HUDEP-2 (cell line): Measurements from ENCODE around the gene LPP.

Experiments used
- DNase-seq, 76 experiments: peaks; one replicate each; lab custom pipeline; 2025; ENCODE audit not compliant: unreplicated experiment in 76 of 76; lab: John Stamatoyannopoulos, UW

Gene LPP

DNA sequence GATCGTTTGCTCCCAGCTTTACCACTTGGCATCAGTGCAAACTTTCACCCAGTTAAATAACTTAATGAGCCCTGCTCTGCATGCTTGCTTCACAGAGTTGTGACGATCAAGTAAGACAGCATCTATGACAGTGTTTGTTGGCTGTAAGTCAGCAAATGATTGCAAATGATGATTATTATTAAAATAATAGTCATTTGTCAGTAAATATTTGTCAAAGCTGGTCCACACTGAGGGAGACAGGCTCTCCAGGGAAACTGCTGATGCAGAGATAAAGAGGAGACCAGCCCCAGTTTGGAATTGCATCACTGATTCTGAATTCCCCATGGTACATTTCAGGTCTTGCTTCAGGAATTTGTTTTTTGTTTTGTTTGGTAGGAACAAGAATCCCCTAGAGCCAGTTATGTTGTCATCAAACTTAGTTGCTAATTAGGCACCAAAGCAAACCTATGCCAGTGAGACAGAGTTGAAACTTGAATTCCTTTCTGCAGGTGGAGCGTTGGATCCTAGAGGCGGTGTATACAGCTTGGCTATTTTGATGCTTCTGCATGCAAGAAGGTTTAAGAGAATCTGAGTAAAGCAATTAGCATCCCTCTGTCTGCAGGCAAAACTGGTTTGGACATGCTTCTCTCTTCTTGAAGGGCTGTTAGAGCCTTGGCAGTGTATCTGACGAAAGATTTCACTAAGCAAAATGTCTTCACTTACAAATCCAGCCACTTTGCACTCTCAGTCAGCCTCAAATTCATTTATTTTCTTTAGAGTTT, 679.2 kb downstream of the LPP start:
- no peak for DNase-seq

DNA sequence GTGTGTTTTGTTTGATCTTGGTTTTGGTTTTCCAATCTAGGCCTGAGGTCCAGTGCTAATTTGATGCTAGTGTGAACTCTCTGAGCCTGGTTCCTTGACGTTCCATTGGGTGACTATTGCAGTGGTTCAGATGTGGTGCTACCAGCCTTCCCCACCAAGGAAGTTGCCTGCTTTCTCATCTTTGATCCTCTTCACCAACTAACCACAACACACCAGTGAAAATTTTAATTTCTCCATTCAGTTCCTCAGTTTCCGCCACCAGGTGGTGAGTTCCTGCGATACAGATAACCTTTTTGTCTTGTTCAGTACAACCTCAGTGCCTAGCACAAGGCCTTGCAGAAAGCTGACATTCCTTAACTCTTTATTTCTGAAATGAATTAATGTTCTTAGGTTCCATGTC, 680.4 kb downstream of the LPP start:
- no peak for DNase-seq

DNA sequence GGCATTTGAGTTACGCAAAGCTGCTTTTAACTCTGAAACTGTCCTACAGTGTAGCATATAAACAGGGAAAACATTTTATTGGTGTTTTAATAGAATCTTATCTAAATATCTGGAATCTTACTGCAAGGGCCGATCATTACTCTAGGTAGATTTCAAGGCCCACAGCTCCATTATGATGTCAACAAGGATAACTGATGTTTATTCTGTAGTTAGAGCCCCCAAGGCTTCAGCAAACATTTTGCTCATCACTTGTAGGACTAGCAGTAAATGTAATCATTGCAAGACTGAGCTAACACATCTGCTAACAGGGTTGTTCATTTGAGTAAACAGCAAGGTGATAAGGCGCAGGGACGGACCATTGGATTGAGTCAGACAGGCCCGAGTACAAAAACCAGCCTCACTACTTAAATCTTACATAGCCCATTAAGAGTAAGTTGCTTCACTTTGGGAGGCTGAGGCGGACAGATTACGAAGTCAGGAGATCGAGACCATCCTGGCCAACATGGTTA, 685.3 kb downstream of the LPP start:
- DNase-seq: no peak

DNA sequence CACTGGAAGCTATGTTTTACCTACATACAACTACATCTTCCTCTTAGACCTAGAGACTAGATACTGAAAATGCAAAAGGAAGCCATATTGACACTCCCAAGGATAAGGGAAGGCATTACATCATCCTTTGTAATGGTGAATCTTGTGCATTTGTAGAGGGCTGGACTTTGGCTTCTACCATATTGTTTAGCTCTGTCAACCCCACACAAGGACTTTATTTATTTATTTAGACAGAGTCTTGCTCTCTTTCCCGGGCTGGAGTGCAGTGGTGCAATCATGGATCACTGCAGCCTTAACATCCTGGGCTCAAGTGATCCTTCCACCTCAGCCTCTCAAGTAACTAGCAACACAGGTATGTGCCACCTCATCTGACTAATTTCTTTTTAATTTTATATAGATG, 686.3 kb downstream of the LPP start:
- no peak for DNase-seq

DNA sequence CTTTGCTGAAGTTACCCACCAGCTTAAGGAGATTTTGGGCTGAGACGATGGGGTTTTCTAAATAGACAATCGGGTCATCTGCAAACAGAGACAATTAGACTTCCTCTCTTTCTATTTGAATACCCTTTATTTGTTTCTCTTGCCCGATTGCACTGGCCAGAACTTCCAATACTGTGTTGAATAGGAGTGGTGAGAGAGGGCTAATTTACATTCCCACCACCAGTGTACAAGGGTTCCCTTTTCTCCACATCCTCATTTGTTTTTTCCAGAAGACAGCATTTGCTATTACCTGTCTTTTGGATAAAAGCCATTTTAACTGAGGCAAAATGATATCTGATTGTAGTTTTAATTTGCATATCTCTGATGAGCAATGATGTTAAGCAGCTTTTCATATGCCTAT, 687.9 kb downstream of the LPP start:
- no peak for DNase-seq

DNA sequence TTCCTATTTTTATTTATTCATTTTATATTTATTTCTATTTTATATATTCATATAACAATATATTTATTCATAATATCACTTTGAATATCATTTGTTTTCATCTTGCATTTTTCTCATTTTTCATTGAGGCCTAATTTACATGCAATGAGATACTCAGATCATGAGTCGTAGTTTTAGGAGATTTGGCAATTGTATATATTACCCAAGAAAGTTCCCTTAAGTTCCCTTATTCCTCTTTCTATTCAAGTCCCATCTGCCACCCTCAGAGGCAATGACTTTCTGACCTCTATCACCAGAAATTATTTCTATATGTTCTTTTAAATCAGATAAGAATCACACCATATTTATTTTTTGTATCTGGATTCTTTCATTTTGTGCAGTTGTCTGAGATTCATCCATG, 688.7 kb downstream of the LPP start:
- DNase-seq: no peak

DNA sequence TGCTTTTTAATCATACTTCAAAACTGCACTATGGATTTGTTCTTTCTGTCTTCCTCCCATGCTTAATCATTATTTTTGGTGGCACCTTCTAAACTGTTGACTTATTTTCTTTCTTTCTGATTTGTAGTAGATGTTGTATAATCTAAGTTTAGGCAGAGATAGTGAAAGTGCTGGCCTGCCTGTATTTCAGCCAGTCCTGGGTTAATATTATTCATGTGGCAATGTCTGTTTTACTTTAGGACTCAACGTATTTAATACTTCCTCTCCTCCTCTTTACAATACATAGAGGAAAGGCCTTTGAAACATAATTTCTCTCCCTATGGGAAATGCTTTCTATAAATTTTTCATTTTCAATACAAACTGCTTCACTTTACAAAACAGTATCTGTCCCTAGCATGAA, 690.1 kb downstream of the LPP start:
- no peak for DNase-seq

DNA sequence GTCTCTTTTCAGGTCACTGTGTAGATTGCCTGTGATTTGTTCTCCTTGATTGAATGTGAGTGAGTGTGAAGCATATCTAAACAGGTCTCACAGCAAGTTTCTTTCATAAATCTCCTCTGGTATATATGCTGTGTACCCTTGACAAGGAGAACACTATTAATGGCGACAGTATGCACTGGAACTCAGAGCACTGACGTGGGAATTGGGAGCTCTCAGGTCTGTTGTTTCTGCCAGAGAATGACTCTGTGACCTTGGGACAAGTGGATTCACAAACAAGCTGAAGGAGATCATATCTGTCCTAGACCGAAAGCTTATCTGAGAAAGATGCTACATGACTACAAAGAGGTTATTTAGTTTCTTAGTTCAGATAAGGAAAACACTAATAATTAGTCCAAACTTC, 691.6 kb downstream of the LPP start:
- DNase-seq: no peak

DNA sequence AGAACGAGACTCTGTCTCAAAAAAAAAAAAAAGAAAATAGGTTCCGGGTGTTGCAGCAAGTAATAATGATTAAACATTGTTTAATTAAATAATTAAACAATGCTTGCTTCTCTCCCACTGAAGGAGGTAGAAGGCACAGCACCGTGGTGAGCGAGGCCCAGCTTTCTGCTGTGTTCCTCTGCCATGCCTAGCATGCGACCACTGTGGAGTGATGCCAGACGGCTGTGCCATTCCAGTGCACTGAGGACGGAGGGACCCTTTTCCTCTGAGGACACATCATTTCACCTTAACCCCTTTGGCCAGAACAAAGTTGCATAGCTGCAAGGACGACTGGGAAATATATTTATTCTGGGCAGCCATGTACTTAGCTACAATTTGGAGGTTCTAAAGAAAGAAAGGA, 695.0 kb downstream of the LPP start:
- no peak for DNase-seq

DNA sequence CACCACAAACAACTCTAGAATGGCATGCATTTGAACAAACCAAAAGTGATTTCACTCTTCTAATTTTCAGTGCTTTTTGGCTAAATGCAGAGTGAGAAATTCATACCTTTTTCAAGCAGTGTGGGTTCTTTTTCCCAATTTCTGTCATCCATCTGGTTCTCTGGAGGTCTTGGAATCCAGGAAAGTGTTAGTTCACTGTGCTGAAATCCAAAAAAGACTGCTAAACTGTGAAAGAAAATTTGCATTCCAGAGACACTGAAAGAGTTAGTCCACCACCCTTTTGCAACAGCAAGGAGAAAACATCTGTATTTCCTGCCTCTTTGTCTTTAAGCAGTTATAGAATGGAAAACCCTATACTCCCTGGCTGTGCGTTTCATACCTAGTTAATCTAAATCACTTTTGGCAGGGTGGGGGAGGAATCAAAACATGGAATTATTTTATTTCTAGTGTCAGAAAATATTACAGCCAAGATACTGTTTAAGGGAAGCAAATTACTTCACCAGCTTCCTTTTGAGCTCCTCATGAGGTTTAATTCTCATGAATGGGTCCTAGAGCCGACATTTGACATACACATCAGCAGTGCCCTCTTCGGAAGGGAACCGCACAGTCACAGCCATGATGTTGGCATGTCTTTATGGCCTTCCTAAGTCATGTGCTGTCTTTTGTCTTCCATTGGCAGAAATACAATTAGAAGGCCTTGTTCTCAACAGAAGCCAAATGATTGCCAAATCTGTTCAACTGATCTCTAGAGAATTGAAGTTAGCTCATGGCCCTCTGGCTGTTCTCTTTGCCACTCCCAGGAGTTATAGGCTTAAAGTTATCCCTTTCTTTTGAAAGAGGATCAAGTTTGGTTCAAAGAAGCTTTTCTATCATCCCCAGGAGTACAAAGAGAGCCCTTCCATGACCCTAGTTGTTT, 700.2 kb downstream of the LPP start:
- DNase-seq: no peak

DNA sequence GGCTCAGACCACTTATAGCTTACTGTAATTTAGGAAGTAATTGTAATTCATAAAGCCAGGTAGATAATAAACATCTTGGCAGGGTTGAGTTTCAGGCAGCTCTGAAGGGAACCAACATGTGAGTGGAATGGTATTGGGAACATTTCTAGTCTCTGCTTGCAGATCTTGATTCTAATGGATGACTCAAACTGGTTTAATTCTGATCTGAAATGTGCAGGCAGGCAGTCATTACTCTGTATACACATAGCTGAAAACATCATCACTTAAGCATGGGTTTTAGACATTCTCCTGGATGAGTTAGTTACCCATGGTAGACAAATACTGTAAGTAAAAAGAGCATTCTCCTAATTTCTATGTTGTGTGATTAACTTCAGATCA, 700.8 kb downstream of the LPP start:
- DNase-seq: no peak

DNA sequence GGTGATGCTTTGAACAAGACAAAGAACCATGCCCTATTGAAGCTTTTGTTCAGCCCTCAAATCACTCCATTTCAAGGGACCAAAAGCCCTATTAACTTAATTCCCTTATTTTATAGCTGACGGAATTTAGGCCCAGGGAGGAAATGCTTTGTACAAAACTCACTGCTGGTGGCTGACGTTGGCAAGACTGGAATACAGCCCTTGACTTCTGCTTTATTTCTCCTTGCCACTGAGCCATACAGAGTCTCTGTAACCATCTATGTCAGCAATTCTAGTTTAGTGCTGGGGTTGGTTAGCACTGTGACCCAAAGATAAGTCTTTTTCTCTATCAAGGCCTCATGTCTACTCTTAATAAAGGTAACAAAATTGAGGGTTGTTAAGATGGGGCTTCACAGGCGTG, 701.7 kb downstream of the LPP start:
- no peak for DNase-seq

DNA sequence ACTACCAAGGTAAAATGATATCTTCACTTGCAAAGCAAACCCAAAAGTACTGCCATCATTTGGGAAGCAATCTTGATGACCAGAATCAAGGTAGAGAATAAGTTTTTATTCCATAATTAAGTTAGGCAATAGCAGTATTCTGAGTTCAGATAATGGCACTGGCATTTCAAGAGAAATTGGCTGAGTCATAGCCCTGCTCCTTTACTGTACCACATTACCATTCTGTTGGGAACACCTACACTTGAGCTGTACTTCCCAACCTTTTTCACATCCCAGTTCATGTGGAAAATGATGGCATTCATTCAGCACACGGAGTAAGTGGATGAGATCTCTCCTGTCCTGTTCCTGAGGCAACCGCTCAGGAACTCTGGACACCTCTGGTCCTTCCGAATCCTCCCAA, 706.2 kb downstream of the LPP start:
- no peak for DNase-seq

DNA sequence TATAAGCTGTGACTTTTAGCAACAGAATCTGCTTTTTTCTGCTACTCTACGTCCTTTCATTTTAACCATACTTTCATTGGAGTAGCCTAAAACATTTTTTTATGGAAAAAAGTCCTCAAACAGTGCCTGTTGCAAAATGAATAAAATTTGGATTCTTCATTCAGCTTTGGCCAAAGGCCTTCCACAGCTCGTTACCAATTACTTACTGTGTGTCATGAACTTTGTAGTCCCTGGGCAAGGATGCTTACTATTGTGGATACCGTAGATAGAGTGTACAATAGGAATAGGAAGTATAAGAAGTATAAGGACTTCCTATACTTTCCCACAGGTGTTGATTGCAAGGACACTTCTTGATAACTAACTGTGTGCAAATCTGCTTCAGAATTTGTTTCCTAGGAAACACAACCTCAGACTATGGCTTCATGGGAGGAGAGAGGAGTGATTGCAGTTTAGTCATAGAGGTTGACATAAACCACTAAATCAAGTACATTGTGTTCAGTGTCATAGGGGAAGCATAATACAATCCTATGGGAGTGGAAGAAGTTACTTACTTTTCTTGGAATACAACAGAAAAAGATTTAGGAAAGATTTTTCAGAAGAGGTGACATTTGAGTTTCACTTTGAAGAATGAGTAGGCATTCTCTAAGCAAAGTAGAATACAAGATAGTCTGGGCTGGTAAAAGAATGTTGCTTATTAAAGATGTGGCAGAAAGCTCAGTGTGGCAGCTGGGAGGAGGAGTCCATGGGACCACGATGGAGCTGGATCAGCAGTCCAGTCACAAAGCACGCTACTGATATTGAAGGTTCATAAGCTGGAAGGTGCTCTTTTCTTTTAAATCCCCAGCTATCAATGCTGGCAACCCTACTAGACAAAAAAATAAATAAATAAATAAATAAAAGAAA, 708.1 kb downstream of the LPP start:
- no peak for DNase-seq

DNA sequence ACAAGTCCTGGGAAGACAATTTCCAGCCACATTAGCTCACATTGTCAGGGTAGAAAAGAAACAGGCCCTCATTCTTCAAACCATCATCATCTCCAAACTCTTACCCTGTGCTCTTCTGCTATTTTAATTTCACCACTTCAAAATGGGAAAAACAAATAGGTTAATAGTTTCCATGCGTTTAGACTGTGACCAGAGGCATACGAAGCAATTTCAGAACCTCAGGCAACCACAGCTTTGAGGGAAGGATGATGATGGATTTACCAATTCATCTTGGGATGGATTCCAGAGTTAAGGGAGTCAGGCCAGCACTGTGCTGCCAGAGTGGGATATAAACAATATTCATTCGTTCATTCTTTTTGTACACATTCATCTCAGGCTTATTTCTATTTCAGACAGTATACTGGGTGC, 710.0 kb downstream of the LPP start:
- no peak for DNase-seq

DNA sequence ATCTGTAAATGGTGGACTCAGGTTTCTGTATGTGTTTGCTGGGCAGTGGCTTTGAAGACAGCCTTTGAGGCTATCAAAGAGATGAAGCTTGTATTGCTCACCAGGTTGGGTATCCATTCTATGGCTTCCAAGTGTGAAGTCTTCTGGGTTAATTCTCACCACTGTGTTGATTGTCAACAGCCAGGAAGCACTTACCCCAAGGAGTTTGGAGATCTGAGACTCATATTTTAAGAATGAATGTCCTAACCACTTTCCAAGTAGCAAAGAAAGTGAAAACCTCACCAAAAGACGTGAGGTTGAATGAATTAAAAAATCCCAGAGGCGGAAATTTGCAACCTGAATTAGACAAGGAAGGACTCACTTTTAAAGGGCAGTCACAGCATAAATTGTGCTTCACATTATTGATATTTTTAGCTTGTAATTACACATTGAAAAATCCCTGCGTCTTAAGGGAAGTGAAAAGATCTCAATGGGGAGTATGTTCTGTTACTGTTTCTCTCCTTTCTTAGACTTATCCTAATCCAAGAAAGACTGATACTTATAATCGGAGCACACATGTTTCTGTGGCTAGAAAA, 713.8 kb downstream of the LPP start:
- no peak for DNase-seq

DNA sequence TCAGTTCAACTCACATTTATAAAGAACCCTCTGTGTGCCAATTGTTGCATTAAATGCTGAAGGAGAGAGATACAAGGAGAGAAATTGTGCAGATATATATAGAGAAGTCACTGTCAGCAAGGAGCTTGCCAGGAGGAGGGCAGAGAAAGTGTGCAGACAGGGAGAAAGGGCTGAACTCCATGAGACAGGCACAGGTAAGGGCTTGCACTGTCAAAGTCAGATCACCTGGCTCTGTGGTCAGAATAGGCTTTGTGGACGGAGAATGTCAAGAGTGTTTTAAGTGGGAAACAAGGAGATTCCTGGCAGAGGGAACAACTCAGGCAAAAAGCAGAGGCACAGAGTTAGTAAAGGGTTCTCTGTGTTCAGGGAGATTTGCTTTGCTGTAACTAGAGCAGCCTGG, 714.8 kb downstream of the LPP start:
- DNase-seq: no peak

DNA sequence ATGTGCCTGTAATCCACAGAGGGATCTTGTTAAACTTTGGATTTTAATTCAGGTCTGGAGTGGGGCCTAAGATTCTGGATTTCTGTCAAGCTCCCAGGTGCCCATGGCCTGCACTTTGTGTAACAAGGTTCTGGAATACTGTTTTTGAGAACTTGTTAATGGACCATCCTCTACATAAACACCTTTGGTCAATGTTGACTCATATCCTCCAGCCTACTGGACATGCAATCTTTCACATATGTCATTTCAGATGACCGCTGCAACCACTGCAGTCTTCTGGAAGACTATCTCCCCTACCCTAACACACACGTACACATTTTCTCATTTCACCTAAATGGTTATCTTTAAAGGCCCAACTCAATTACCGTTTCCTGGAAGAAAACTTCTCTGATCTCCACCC, 715.7 kb downstream of the LPP start:
- DNase-seq: no peak

DNA sequence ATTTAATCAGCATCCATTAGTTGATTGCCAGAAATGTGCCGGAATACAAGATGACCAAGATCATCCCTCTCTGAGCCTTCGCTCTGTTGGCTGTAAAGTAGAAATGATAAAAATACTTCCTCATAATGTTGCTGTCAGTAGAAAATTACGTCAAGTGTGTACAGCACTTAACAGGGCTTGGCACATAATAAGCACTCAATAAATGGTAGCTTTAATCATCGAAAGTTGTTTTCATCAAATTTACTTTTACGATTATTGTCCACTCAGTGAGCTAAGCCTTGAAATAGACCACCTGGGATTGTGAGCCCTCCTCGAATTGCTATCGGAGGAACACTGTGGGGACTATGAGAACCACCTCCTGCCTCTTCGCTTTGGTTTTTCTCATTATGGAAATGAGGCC, 716.5 kb downstream of the LPP start:
- no peak for DNase-seq

DNA sequence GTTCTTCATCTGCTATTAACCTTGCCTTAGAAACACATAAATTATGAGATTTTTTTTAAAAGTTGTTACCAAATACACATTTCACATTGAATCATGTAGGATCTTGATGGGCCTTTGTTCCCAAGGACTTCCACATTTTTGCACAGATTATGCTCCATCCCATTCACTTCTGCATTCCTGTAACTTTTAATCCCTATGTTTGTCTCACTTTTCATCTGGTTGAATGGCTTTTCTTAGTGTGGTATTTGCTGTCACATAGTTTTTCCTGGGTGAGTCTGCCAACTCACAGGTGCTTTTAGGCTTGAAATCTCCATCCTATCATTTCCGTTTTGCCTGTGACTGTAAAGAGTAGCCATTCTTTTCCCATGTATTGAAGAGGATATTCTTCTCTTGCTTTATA, 720.6 kb downstream of the LPP start:
- DNase-seq: no peak

DNA sequence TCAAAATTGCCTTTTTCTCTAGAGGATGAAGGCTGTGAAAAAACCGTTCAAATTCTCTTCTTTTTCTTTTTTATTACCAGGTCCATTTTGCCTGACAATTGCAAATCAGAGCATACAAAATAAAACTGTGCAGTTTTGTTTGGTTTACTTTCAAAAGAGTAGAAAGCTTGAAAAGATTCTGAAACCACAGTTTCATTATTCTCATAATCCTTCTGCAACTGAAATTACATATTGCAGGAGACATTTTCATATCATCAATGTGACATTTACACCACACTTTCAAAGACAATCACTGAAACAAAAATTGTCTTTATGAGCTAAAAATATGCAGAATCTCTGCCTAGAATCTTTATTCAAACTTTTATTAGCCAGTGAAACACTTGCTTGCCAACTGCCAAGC, 721.5 kb downstream of the LPP start:
- DNase-seq: no peak
